Placental epithelial cell (primary cell): ENCODE data around the gene BRCC3. TPM values are rescaled to one million over a fixed set of nuclear protein-coding genes. Genes with fewer than 3 reads are reported as not detected.

ENCODE experiments used
- total RNA-seq: library from RNA; depleted of rRNA; stranded (reverse); fragments of >200 nt; gene quantifications from 2 replicates; pipeline ENCODE4 v1.2.3, GENCODE V29; 2012

Gene BRCC3
- 7.5 and 9.9 TPM in 2 replicates for total RNA-seq

GRCh38 chrX:155070975-155071693, at the start of gene BRCC3, which contains the start of the genes CMC4 and MTCP1:
Gene BRCC3, plus strand, starts transcription at chrX:155071508. Its CDS starts 20 bp downstream, at chrX:155071528.
Gene CMC4, minus strand, starts transcription at chrX:155071136. Its CDS starts 7,113 bp downstream, at chrX:155064023.
Gene MTCP1, minus strand, starts transcription at chrX:155071136. Its CDS starts 5,126 bp downstream, at chrX:155066010.

DNA sequence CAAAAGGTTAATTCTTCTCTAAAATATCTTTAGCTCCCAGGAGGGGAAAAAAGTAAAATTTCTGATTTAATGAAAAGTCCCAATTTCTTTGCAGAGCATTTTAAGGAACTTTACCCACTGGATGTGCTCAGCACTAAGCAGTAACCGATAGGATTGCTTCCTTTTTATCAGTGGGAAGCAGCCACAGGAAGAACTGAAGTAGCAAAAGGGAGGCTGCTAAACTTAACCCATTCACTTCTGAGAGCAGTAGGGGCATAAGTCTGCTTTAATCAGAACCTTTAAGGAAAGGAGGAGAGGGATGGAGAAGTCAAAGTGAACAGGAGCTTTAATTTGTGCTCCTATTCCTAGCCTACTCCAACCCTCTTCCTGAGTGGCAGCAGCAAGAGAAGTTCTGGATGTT, 48.7 kb upstream of the BRCC3 start, which contains the start of gene F8:
Gene F8, minus strand, starts transcription at position 139 of the 400 bp plus-strand sequence. CDS start 171 bp downstream, outside the sequence.

DNA sequence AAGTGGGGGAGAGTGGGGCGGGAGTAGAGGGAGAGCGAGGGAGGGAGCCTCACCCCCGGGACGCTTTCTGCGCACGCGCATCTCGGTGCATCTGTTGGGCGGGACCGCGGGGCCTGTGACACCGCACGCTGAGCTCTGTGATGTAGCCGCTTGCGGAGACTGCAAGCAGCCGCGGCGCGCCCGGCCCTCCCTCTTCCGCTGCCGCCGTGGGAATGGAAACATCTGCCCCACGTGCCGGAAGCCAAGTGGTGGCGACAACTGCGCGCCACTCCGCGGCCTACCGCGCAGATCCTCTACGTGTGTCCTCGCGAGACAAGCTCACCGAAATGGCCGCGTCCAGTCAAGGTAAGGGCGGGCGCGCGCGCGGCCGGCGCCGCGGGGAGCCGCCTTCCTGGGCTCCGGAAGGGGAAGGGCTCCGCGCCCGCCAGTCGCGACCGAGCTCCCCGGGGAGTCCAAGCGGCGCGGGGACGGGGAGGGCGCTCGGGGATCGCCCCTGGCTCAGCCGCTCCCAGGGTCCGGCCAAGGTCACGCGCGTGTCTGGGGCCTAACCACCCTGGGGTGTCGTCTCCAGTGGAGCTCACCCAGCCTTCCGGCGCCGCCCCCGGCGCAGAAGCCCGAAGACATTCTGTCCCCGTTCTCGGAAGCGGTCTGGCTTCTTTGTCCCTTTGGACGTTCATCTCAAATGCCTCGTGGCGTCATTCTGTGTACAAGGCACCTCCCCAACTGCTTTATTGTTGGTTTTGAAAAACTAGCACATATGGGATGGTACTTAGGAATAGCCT, 44.4 kb upstream of the BRCC3 start, which contains the start of gene FUNDC2:
Gene FUNDC2, plus strand, starts transcription at position 118 of the 782 bp plus-strand sequence. Its CDS starts 95 bp downstream, at position 213.

Other genes with a start within 250 kb of the BRCC3 start
- gene SMIM9, start 236.8 kb upstream of the BRCC3 start, total RNA-seq: not detected in 2 replicates
- 4.3 and 7.9 TPM in 2 replicates for gene F8A1, start 185.2 kb upstream of the BRCC3 start, total RNA-seq
- 1.6 and 2.6 TPM in 2 replicates for gene F8, start 48.8 kb upstream of the BRCC3 start, total RNA-seq
- gene FUNDC2, start 44.7 kb upstream of the BRCC3 start, total RNA-seq: 36.1 and 42.5 TPM in 2 replicates
- 13.7 and 16.3 TPM in 2 replicates for gene CMC4, start 372 bp upstream of the BRCC3 start, total RNA-seq
- gene MTCP1, start 372 bp upstream of the BRCC3 start, total RNA-seq: 1.4 and 17.7 TPM in 2 replicates
- gene VBP1, start 145.0 kb downstream of the BRCC3 start, total RNA-seq: 24.3 and 46.4 TPM in 2 replicates
- under 0.01 TPM in 1 of 2 replicates, not detected in the other for gene RAB39B, start 193.0 kb downstream of the BRCC3 start, total RNA-seq